ENCODE results near the gene ERCC1. TPM values are rescaled to one million over a fixed set of nuclear protein-coding genes. Genes with fewer than 3 reads are reported as not detected.
A peak's percentile ranks its signal among the peaks of the same experiment; 100 is the strongest.

Gene ERCC1
- total and polyA plus RNA-seq, 12 donors = 62.9 to 107 (median 86.5) TPM

DNA sequence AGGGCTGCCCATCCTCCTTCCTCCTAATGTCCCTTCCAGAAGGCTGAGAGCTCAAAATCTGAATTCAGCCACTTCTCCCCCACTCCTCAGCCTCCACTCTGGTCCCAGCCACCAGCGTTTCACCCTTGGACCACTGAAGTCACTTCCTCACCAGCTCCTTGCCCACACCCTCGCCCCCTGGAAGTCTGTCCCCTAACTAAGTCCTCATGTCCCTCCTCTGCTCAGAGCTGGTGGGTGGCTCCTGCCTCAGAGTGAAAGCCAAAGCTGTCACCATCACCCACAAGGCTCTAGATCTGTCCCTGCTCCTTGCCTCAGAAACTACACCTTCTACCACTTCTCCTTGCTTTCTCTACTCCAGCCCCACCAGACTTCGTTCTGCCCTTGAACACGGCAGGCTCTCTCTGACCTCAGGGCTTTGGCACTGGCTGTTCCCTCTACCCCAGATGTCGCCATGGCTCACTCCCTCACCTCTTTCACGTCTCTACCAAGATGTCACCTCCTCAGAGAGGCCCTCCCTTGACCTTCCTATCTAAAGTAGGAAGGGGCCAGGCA lies 1.7 kb downstream of the ERCC1 start:
- Histone ChIP-seq H3K4me3 (no peak overlapping the region), H3K4me1 (replicated peaks in 1 of 2) (peaks cover 23 to 27% of the 10 kb centered on the region in 2 donors), H3K36me3 (replicated peaks in 1 of 2) (peaks cover 0 to 28% of the 10 kb centered on the region in 2 donors), H3K9me3 (replicated peaks in 1 of 3) (no peaks in the 10 kb centered on the region), H3K27ac (peak overlapping the region in 1 of 5 donors; percentile 5), H3K27me3 (no peaks in the 10 kb centered on the region)
- TF ChIP-seq, protein P1, sequence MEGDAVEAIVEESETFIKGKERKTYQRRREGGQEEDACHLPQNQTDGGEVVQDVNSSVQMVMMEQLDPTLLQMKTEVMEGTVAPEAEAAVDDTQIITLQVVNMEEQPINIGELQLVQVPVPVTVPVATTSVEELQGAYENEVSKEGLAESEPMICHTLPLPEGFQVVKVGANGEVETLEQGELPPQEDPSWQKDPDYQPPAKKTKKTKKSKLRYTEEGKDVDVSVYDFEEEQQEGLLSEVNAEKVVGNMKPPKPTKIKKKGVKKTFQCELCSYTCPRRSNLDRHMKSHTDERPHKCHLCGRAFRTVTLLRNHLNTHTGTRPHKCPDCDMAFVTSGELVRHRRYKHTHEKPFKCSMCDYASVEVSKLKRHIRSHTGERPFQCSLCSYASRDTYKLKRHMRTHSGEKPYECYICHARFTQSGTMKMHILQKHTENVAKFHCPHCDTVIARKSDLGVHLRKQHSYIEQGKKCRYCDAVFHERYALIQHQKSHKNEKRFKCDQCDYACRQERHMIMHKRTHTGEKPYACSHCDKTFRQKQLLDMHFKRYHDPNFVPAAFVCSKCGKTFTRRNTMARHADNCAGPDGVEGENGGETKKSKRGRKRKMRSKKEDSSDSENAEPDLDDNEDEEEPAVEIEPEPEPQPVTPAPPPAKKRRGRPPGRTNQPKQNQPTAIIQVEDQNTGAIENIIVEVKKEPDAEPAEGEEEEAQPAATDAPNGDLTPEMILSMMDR (IDR thresholded peaks at IDR 0.05) = no peak
- intact Hi-C loops (cut with DNase I) = no loop called here
- DNase-seq = no peak
- 67 to 70% (median 67%) methylated on average over 6 of the region's 6 CpGs for WGBS, 4 donors

DNA sequence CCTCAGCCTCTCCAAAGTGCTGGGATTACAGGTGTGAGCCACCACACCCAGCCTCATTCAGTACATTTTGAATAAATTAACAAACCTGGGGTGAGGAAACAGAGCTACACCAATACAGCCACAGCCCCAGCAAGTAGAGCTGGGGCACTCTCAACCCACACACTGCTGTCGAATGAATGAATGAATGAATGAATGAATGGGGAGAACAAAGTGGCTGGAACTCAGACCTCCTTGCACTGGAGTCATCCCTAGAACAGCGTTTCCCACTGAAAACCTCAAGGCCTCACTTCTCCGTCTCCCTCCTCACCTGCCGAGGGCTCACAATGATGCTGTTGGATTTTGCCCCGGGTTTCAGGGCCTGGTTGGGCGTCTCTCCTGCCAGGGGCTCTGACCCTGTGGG lies 2.8 kb downstream of the ERCC1 start:
- H3K36me3 ChIP-seq (replicated peaks in 1 of 2) = peaks cover 0 to 36% of the 10 kb centered on the region in 2 donors
- H3K4me1 ChIP-seq (replicated peaks in 1 of 2) = peaks cover 23 to 27% of the 10 kb centered on the region in 2 donors
- no peak for DNase-seq
- H3K4me3 ChIP-seq = no peak overlapping the region
- no peaks in the 10 kb centered on the region for H3K9me3 ChIP-seq (replicated peaks in 1 of 3)
- no peak overlapping the region for H3K27ac ChIP-seq
- 84 to 94% (median 88%) methylated on average over 6 of the region's 6 CpGs for WGBS, 4 donors
- intact Hi-C loops (cut with DNase I) = no loop called here
- no peaks in the 10 kb centered on the region for H3K27me3 ChIP-seq
- no peak for TF ChIP-seq POLR2A (IDR thresholded peaks at IDR 0.05)
- TF ChIP-seq, protein P1 (IDR thresholded peaks at IDR 0.05) = no peak

- peaks cover 0 to 39% of the 10 kb centered on the region in 2 donors for H3K36me3 ChIP-seq (replicated peaks in 1 of 2)
- no peaks in the 10 kb centered on the region for H3K27me3 ChIP-seq
- no peak for DNase-seq
- no peak for TF ChIP-seq POLR2A (IDR thresholded peaks at IDR 0.05)
- TF ChIP-seq, protein P1 (IDR thresholded peaks at IDR 0.05) = no peak
- intact Hi-C loops (cut with DNase I) = no loop called here
- H3K27ac ChIP-seq = peak overlapping the region in 1 of 5 donors; percentile 11
- whole genome bisulfite sequencing, 4 donors = 85 to 89% (median 87%) methylated on average over 8 to 10 of the region's 10 CpGs
- peaks cover 21 to 24% of the 10 kb centered on the region in 2 donors for H3K4me1 ChIP-seq (replicated peaks in 1 of 2)
- no peaks in the 10 kb centered on the region for H3K9me3 ChIP-seq (replicated peaks in 1 of 3)
- no peak overlapping the region for H3K4me3 ChIP-seq
Measured at GRCh38 chr19:45420356-45420755, 3.4 kb downstream of the ERCC1 start.

GRCh38 chr19:45419895-45420294 lies 3.8 kb downstream of the ERCC1 start:
- no peak for DNase-seq
- intact Hi-C loops (cut with DNase I) = no loop called here
- Histone ChIP-seq H3K9me3 (replicated peaks in 1 of 3) (no peaks in the 10 kb centered on the region), H3K27me3 (no peaks in the 10 kb centered on the region), H3K27ac (peak overlapping the region in 1 of 5 donors; percentile 60), H3K36me3 (replicated peaks in 1 of 2) (peaks cover 0 to 40% of the 10 kb centered on the region in 2 donors), H3K4me1 (replicated peaks in 1 of 2) (peaks cover 17 to 20% of the 10 kb centered on the region in 2 donors), H3K4me3 (no peak overlapping the region)
- 30 to 41% methylated on average over 3 of the region's 3 CpGs; no CpG with 5 or more reads in 2 of the 4 donors for WGBS, 4 donors
- TF ChIP-seq, protein P1 (IDR thresholded peaks at IDR 0.05) = no peak
- no peak for TF ChIP-seq POLR2A (IDR thresholded peaks at IDR 0.05)

Measured in adrenal gland (tissue), 12 donors.